AG09319 (cell line): ENCODE results near the gene FAM81A.
A peak's percentile ranks its signal among the peaks of the same experiment; 100 is the strongest.

Experiments
- DNase-seq: peaks from one replicate; pipeline ENCODE4 v3.0.0-alpha.2; 2010; ENCODE audit warnings: low read depth; ENCODE audit errors: extremely low read depth
- TF ChIP-seq, protein P1 (sequence below): IDR thresholded peaks from 2 replicates; pipeline ENCODE4 v1.5.1; 2011; ENCODE audit warnings: low read depth, mild to moderate bottlenecking, inconsistent platforms, low read length, moderate library complexity

The FAM81A gene

DNA sequence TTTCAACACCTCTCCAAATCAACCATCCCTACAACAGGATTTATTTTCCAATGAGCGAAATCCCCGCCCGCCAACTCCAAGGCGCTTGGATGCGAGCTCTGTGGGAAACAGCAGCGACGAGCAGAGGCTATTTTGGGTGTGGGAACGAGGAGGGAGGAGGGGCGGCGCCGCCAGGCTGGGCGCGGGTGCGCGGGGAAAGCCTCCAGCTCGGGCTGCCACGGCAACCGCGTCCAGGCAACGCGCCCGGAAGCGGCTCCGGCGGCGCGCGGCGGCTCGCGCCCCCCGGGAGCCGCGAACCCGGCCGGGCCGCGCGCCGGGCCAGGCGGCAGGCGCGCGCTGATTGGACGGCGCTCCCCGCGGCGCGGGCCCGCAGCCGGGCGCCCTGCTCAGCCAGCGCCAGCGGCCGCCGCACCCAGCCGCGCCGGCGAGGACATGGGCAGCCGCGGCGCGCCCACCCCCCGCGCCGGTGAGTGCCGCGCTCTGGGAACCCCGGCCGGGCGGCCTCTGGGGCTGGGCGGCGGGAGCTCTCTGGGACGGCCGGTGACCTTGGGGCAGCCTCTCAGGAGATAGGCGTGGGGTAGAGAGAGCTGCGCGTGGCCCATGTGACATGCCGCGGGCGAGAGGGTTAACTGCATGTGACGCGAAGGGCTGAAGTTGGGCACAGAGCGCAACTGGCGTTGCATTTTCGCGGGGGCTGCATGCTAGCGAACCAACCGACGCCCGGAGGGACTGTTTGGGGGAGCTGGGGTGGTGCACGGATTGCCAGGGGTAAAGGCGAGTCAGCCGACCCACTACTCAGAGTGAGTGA is at the start of gene FAM81A:
Gene FAM81A, plus strand, starts transcription at position 370 of the 808 bp plus-strand sequence. CDS start 20,441 bp downstream, outside the sequence.
- TF ChIP-seq, protein P1, sequence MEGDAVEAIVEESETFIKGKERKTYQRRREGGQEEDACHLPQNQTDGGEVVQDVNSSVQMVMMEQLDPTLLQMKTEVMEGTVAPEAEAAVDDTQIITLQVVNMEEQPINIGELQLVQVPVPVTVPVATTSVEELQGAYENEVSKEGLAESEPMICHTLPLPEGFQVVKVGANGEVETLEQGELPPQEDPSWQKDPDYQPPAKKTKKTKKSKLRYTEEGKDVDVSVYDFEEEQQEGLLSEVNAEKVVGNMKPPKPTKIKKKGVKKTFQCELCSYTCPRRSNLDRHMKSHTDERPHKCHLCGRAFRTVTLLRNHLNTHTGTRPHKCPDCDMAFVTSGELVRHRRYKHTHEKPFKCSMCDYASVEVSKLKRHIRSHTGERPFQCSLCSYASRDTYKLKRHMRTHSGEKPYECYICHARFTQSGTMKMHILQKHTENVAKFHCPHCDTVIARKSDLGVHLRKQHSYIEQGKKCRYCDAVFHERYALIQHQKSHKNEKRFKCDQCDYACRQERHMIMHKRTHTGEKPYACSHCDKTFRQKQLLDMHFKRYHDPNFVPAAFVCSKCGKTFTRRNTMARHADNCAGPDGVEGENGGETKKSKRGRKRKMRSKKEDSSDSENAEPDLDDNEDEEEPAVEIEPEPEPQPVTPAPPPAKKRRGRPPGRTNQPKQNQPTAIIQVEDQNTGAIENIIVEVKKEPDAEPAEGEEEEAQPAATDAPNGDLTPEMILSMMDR: no peak
- peak; percentile 11 for DNase-seq

DNA sequence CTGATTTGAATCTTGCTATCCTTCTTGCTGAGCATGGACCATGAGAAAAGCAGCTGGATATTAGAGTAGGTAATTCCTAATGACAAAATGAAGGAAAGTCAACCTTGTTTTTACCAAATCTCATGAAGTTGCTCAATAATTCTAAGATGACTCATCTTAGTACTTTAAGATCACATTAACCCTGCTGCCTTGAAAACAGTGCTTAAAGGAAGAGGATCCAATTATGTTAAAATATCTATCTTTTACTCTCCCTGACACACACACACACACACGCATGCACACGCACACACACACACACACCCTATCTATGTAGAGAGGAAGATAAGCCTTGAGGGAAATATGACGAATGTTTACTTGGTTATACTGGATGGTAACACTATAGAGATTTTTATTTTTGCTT is 49.3 kb upstream of the FAM81A start:
- DNase-seq: no peak
- TF ChIP-seq, protein P1: no peak

DNA sequence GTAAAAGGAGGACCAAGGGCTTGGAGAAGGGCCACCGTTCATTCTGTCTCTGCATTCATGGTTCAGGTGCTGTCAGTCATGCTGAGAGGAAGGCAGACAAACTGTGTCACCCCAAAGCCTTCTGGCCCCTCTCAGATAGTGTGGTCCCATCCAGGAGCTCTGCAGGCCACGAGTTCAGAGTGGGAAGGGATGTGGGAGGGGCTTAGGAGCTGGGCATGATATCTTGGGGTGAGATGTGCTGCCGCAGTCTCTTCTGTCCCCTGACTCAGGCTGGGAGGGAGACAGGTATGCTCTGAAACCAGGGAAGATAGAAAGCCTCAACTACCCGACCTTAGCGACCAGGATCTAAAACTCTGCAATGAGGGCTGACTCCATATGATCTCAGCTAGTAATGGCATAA is 45.7 kb upstream of the FAM81A start:
- TF ChIP-seq, protein P1: no peak

DNA sequence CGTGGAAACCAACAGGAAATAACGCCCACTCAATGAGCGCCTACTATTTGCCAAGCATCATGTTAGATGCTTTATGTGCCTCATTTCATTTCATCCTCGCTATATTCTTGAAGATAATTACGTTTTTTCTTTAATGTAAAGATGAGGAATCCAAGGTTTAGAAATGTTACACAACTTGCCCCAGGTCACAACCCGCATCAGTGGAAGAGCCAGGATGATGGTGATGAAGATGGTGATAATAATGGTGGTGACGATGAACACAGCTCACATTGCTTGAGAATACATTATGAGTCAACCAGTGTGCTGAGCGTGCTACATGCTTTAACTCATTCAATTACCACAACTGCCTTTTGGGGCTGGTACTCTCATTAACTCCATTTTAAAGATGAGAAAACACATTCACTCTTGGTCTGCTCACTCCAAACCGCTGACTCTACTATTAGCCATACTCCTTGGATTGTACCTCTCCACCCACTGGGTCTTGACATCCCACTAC is 43.8 kb upstream of the FAM81A start:
- TF ChIP-seq, protein P1: no peak
- DNase-seq: no peak

More for the DNA sequence above, 45.7 kb upstream of the FAM81A start:
- DNase-seq: no peak

DNA sequence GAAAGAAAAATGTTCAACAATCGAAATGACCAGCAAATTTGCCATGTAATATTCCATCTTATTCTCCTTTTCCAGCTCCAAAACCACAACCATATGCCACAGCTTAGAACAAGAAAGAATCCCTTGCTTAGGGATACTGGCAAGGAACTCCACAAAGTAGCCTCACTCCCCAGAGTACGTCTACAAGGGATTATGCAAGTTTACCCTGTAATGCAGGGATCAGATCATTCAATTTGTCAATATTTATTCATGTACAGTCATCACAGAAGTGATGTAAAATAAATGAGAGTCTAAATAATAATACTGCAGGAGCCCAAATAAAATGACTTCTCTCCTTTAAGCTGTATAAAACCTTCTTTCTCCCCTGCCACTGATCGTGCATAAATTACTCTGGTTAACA is 41.8 kb upstream of the FAM81A start:
- TF ChIP-seq, protein P1: no peak
- DNase-seq: no peak

DNA sequence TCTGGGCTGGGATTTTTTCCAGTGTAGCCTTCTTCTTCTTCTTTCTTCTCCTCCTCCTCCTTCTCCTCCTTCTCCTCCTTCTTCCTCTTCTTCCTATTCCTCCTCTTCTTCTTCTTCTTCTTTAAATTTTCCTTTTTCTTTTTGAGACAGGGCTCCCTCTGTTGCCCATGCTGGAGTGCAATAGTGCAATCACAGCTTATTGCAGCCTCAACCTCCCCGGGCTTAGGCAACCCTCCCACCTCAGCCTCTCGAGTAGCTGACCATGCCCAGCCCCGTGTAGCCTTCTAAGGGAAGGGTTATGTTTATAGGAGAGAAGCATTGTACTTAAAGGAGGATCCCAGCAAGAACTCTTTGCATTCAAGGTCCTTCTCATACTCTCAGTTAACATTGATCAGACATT is 41.3 kb upstream of the FAM81A start:
- DNase-seq: no peak
- TF ChIP-seq, protein P1: peak; percentile 8

DNA sequence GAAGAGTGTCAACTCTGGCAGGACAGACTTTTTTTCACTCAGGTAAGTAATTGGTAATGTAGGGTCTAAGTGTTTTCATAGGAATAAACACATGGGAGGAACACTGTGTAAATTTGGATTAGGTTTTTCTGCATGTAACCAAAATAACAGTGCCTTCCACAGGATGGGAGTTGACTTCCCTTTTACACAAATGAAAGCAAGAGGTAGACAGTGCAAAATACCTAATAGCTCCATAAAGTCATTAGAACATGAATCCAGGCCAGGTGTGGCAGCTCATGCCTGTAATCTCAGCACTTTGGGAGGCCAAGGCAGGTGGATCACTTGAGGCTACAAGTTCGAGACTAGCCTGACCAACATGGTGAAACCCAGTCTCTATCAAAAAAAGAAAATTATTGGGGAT is 39.8 kb upstream of the FAM81A start:
- DNase-seq: no peak
- TF ChIP-seq, protein P1: no peak
